ENCODE measurements around the gene GIMAP6.
A peak's percentile ranks its signal among the peaks of the same experiment; 100 is the strongest.
"Not testable (repeated sequence)": the region's sequence is repeated elsewhere in the genome, so short reads cannot be mapped to it uniquely, and the experiment has no call there.

GIMAP6 gene

GRCh38 chr7:150645259-150646020 is 13.3 kb upstream of the GIMAP6 start:
- DNase-seq (ENCODE audit: low spot score), result no peak

GRCh38 chr7:150642926-150643325 is 10.7 kb upstream of the GIMAP6 start:
- DNase-seq (ENCODE audit: low spot score), result no peak

GRCh38 chr7:150641854-150642253 is 9.7 kb upstream of the GIMAP6 start:
- DNase-seq (ENCODE audit: low spot score), result no peak

- DNase-seq (ENCODE audit: low spot score), result no peak
Measured at GRCh38 chr7:150633926-150634325, 1.7 kb upstream of the GIMAP6 start.

- no peak for DNase-seq (ENCODE audit: low spot score)
Measured at GRCh38 chr7:150631084-150631826, 930 bp downstream of the GIMAP6 start.

GRCh38 chr7:150629347-150629746 is 2.8 kb downstream of the GIMAP6 start:
- DNase-seq (ENCODE audit: low spot score), result no peak

- DNase-seq (ENCODE audit: low spot score), result no peak
Measured at GRCh38 chr7:150627959-150628358, 4.2 kb downstream of the GIMAP6 start.

- no peak for DNase-seq (ENCODE audit: low spot score)
Measured at GRCh38 chr7:150626696-150627095, 5.5 kb downstream of the GIMAP6 start.

- DNase-seq (ENCODE audit: low spot score), result no peak
Measured at GRCh38 chr7:150621376-150621775, 10.8 kb downstream of the GIMAP6 start.

GRCh38 chr7:150620617-150621371 is 11.4 kb downstream of the GIMAP6 start:
- no peak for DNase-seq (ENCODE audit: low spot score)

- peak; percentile 22 for DNase-seq (ENCODE audit: low spot score)
Measured at GRCh38 chr7:150620061-150620460, 12.1 kb downstream of the GIMAP6 start.

- DNase-seq (ENCODE audit: low spot score), result not testable (repeated sequence)
Measured at GRCh38 chr7:150615221-150615755, 16.9 kb downstream of the GIMAP6 start.

GRCh38 chr7:150614426-150614825 is 17.8 kb downstream of the GIMAP6 start:
- not testable (repeated sequence) for DNase-seq (ENCODE audit: low spot score)

GRCh38 chr7:150613880-150614279 is 18.3 kb downstream of the GIMAP6 start:
- no peak for DNase-seq (ENCODE audit: low spot score)

- no peak for DNase-seq (ENCODE audit: low spot score)
Measured at GRCh38 chr7:150612925-150613324, 19.3 kb downstream of the GIMAP6 start.

GRCh38 chr7:150610233-150610632 is 22.0 kb downstream of the GIMAP6 start:
- no peak for DNase-seq (ENCODE audit: low spot score)

GRCh38 chr7:150603600-150603999 is 28.6 kb downstream of the GIMAP6 start:
- not testable (repeated sequence) for DNase-seq (ENCODE audit: low spot score)

- DNase-seq (ENCODE audit: low spot score), result no peak
Measured at GRCh38 chr7:150595361-150595760, 36.8 kb downstream of the GIMAP6 start.

- DNase-seq (ENCODE audit: low spot score), result no peak
Measured at GRCh38 chr7:150594805-150595204, 37.4 kb downstream of the GIMAP6 start.

GRCh38 chr7:150587551-150587950 is 44.6 kb downstream of the GIMAP6 start:
- no peak for DNase-seq (ENCODE audit: low spot score)

GRCh38 chr7:150586785-150587152 is 45.4 kb downstream of the GIMAP6 start:
- DNase-seq (ENCODE audit: low spot score), result no peak

GRCh38 chr7:150586068-150586784 is 46.0 kb downstream of the GIMAP6 start:
- DNase-seq (ENCODE audit: low spot score), result no peak

Data from SW480 (cell line).